Measurements from ENCODE around the gene ANAPC2.

The ANAPC2 gene

DNA sequence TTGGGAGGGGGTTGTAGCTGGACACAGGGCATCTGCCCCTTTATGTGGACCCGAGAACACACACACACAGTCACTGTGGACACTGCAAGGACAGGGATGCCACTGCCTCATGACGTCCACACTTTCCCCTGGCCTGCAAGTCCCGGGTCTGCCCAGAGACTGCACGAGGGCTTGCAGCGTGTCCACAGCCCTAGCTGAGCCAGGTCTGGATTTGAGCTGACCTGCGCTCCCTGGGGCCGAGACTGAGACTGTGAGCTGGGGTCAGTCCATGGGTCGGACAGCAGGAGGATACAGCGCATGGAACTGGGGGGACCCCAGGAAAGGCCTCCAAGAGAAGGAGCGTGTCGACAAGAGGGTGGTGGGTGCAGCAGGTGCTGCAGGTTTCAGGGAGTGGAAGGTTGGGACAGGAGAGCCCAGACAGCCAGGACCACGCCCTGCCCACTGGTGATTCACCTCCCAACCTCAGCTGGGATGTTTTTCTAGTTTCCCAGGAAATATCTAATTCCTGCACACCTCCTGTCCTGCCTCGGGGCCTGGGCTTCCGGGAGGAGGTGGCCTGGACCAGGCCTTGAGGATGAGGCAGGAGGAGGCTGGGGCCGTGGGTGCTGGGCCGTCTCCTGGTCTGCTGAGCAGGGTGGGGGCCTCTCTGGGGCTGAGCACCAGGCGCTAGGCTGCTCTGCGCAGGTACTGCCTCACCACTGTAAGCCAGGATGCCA lies 38.1 kb upstream of the ANAPC2 start:
- DNase-seq = no peak

DNA sequence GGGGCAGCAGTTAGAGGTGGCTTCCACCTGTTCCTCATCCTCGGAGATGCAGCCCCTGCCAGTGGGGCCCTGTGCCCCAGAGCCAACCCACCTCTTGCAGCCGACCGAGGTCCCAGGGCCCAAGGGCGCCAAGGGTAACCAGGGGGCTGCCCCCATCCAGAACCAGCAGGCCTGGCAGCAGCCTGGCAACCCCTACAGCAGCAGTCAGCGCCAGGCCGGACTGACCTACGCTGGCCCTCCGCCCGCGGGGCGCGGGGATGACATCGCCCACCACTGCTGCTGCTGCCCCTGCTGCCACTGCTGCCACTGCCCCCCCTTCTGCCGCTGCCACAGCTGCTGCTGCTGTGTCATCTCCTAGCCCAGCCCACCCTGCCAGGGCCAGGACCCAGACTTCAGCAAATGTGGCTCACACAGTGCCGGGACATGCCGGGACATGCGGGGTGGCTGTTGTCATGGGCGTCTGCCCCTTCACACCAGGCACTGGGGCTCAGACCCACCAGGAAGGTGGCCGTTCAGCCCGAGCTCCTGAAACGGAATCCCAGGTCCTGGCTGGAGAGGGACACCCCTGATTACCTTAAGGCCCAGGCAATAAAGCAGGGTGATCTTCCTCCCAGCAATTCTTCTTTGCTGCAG lies 37.5 kb upstream of the ANAPC2 start:
- DNase-seq = no peak

DNA sequence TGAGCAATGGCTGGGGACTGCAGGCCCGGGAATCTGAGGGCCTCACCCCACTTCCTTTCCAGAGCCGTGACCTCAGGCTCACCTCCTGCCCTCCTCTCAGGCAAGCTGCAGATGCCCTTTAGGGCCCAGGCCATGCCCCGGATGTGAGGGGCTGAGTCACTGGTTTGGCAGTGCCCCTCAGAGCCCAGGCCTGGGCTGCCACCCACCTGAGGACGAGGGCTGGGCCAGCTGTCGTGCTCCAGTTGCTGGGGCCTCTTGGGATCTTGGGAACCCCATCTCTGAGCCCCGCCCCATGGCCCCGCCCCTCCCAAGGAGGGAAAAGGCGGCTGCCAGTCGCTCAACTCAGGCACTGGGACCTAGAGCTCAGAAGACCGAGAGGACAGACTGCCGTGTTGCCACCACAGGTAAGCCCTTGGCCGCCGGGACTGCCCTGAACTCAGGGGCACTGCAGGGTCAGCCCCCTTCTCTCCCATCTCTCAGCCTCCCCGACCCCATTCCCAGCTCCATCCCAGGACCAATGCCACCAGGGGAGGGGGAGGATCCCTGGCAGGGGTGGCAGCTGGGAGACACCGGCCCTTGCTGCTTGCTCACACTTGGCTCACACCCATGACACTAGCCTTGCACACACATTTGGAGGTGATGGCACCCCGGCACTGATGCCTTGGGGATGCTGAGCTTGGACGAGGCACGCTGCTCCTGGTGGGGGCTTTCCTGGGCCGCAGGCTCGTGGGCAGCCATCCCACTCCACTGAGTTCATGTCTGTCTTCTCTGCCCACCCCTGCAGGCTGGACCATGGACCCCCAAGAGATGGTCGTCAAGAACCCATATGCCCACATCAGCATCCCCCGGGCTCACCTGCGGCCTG lies 36.7 kb upstream of the ANAPC2 start, which contains the start of gene CYSRT1:
Gene CYSRT1 (plus strand): TSS at position 345 of the 865 bp plus-strand sequence. CDS start 448 bp downstream, at position 793.
- DNase-seq = no peak

DNA sequence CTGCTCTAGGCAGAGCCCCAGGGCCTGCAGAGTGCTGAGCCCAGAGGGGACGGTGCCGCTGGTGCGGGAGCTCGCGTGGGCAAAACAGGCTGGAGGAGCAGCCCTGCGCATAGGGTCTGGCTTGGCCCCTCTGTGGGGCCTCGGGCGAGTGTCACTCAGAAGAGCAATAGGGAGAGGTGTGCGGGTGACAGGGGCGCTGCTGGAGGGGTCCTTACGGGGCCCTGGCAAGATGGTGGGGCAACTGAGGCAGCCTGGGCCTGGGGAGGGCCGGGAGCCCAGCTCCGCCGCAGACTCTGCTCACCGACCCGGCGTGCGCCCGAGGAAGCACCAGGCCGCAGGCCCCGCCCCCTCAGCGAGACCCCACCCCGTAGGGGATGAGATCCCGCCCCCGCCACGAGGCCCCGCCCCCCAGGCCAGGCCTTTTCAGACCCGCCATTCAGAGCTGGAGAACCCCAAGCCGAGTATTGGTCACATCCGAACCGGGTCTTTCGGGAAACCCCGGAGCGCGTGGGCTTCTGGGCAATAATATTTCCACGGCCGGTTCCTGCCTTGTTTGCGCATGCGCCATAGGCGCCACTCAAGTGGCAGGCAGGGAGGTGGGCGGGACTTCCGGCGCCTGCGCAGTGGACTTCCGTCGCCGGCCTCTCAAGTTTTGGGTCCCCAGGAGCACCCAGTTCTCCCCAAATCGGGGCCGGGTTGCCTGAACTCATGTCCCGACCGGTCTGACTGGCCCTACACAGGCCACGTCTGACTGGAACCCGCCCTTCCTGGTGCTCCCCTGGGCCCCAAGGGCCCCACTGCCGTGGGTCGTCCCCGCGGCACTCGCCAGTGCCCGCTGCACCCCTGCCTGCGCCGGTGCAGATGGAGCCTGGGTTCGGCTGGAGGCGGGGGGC lies 35.0 kb upstream of the ANAPC2 start:
- DNase-seq = peak; percentile 99

DNA sequence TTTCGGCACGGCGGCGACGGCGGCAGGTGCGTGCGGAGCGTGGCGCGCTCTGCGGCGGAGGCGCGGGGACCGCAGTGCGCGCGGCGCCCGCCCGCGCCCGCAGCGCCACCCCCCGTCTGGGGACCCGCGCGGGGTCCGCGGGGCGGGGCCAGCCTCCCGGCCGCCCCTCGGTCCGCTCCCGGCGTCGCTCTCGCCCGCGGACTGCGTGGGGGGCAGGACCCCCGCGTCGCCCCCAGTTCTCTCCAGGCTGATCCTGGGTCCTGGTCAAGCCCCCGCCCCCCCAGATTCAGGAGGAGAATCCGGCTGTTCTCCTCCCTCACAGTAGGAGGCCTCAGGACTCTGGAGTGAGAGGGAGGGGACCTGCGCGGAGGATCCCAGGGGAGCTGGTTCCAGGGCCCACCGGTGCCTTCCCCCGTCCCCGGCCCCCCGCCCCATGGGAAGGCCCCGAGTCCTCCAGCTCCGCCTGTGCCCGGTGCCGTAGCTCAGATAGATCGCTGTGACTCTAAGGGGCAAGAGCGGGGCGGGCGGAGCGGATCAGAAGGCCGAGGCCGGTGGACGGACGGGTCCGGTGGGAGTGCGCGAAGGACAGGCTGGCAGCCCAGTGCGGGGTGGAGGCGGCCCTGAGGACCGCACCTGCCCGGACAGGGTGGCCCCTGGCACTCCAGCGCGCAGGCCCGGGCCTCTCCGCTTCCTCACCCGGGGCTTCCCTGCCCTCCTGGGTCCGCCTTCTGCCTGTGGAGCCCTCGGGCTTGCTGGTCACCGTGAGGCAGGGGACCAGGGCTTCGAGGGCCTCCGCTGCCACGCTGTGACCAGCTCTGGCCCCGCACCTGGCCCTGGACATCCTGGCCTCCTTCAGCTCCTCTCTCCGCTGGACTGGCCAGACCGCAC lies 34.1 kb upstream of the ANAPC2 start, which contains the start of gene RNF208:
Gene RNF208 (minus strand): TSS at position 51 of the 888 bp plus-strand sequence. CDS start 1,028 bp downstream, outside the sequence.
- no peak for DNase-seq

DNA sequence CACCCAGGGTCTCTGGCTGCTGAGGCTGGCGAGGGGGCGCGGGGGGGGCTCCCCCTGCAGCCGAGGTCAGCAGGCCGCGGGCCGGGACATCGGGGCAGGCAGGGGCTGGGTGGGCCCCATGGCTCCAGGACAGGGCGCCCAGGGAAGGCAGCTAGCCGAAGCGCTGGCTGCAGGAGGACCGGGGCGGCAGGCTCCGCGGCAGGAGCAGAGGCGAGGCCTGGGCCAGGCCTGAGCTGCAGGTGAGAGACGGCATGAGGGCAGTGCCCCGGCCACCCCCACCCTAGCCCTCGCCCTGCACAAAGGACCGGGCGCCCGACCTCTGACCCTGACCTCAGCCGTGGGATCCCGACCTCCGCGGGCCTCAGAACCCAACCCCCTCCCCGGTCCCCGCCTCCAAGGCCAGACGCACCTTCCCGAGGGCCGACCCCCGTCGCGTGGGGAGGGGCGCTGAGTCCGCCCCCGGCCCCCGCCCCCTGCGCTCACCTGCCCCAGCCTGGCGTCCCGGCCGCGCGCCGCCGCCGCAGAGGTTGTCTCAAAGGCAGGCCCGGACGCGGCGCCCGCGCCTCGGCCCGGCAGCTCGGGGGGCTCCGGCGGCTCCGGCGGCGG lies 33.2 kb upstream of the ANAPC2 start:
- no peak for DNase-seq

DNA sequence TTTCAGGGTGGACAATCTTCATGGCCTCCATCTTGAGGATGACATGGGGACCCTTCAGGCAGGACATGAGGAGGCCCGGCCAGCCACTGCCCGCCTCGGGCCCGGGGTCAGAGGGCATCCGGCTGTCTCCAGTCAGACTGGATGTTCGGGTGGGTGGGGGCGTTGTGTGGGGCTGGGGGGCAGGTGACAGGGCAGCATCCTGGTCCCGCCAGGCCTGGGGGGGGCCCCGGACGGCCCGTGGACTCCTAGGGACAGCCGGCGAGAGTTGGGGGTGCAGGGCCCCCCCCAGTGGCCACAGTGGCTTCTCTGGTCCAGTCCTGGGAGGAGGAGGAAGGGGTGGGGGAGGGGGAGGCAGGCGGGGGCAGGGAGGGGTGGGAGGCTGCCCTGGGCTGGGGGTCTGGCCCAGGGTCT lies 32.7 kb upstream of the ANAPC2 start:
- DNase-seq = no peak

DNA sequence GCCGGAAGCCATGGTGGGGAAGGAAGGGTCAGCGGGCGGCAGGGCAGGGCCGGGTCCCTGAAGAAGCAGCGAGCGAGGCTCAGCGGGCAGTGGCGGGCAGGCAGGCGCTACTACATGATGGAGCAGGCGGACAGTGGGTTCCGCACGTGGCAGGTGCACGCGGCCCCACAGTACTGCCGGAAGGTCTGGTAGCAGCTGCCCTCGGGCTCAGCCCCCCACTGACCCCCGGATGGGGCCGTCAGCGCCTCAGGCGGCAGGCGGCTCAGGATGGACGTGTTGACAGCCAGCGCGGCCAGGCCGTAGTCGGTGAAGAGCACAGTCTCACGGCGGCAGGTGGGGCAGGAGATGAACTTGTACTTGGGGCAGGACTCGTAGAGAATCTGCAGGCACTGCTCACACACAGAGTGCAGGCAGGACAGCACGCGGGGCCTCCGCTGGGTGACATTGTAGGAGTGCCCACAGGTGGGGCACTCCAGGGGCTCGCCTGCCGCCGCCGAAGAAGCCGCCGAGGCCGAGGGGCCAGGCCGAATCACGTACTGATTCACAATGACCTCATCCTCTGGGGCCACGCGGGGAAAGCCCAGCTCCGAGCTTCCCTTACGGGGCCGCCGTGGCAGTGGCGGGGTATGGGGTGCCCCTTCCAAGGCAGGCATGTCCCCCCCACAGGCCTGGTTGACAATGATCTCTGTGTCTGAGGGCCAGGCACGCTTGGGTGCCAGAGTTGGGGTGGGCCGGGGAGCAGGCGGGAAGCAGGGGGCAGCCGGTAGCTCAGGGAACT lies 32.1 kb upstream of the ANAPC2 start:
- DNase-seq = no peak

DNA sequence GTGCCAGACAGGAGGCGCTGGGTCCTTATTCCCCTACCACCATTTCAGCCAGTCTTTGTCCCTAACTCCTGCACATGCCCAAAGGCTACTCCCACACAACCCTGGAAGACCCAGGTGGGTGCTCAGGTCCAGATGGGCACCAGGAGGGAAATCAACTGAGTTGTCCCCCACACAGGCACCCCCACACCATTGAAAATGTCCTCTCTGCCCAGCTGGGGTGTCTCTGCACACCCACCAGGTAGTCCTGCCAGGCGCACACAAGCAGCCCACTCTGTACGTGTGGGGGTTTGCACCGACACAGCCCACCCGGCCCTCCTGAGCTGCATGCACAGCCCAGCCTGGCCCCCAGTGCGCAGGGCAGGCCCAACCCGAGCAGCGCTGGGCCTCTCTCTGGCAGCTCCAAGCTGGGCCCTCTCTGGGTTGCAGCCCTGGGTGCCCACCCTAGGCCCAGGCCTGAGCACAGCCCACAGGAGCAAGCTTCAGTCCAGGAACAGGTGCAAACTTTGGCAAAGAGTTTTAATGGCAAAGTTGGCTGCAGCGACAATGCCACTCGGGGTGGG lies 31.5 kb upstream of the ANAPC2 start:
- no peak for DNase-seq

DNA sequence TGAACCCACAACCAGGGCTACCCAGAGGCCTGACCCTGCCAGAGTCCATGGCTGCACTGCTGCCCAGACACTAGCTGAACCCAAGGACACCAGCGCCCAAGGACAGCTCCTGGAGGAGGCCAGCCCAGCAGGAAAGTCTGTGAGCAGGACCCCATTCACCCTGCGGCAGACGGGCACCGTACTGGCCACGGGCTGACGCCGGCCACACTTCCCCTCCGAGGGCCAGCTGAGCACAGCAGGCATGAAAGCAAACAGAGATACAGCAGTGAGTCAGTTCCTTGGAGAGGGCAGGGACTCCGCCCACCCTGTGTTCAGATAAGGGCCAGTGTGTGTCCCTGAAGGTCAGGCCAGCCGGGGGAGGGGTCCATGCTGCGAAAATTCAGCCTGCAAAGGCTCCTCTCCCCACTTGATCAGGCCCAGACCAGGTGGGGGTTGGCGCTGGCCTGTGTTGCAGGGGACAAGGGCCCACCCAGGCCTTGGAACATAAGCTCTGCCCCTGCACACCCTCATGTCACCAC lies 30.5 kb upstream of the ANAPC2 start:
- no peak for DNase-seq

DNA sequence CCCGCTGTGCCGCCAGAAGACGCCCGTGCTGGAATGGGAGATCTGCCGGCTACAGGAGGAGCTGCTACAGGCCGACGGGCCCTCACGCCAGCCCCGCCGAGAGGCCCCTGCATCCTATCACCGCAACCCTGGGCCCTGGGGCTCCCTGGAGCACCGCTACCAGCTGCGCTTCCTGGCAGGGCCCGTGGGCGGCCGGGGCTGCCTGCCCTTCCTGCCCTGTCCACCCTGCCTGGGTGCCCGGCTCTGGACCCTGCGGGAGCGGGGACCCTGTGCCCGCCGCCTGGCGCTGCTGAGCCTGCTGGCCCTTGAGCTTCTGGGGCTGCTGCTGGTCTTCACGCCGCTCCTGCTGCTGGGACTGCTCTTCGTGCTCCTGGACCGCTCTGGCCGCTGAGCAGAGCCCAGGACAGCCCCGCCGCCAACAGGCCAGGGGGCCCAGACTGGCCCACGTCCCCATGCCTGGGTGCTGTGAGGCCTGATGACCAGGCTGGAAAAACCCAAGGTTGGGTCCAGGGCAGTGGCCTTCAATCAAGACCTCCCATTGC lies 29.9 kb upstream of the ANAPC2 start:
- DNase-seq = no peak

DNA sequence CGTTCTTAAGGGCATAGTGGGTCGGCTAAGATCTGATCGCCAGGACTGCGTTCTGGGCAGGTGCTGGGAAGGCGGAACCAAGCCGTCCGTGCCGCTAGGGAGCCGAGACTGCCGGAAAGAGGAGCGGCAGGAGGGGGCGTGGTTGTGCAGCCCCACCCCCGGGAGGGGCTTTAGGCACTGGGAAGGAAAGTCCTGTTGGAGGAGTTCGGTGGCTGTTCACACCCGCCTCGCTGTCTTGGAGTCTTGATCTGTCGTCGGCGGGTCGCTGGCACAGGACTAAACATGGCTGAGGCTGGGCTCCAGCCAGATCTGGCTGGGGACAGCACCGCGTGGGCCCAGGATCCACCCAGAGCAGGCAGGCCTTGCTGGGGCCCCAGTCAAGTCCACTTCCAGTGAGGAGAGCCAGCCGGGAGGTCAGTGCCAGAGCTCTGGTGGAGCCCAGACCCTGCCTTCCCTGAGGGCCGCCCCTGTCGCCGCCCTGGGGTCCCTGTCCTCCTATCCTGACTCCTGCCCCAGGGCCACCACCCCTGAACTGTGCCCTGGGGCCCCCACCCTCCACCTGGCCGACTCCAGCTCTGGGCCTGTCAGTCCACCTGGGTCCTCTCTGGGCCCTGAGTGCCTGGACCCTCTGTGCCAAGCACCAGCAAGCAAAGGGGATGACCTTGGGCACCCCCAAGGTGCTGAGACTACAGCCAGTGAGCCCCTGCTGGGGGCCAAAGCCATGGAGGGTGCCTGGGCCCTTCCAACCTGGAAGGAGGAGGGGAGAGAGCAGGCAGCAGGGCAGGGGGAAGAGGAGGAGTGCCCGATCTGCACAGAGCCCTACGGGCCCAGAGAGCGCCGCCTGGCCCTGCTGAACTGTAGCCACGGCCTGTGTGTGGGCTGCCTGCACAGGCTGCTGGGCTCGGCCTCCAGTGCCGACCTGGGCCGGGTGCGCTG lies 29.2 kb upstream of the ANAPC2 start:
- no peak for DNase-seq

DNA sequence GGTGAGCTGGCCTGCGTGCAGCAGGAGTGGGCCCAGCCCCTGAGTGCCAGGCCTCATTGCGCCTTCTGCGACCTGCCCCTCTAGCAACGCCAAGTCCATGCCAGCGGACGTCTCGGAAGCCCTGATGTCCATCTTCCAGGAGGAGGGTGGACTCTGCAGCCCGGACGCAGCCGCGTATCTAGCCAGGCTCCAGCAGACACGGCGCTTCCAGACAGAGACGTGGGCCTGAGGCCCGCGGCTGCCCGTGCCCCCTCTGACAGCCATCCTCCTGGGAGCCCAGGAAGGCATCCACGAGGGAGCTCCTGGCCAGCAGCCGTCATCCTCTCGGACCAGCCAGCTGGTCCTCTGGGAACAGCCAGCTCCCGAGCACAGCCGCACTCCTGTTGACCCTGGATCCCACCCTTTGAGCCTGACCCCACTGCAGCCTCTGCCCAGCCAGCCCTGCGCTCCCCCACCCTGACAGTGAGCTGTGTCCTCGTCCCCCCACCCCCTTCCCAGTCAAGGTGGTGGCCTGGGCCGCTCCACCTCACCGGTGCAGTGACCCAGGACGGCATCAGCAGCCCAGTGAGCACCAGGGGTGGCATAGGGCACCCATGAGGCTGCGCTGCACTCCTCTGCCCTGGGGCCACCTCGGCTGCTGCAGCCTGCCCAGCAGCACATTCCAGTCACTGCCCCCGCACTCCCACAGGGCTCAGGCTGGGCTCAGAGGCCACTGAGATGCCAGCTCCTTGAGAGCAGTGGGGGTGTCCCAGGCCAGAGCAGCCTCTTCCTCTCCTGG lies 28.0 kb upstream of the ANAPC2 start:
- no peak for DNase-seq

DNA sequence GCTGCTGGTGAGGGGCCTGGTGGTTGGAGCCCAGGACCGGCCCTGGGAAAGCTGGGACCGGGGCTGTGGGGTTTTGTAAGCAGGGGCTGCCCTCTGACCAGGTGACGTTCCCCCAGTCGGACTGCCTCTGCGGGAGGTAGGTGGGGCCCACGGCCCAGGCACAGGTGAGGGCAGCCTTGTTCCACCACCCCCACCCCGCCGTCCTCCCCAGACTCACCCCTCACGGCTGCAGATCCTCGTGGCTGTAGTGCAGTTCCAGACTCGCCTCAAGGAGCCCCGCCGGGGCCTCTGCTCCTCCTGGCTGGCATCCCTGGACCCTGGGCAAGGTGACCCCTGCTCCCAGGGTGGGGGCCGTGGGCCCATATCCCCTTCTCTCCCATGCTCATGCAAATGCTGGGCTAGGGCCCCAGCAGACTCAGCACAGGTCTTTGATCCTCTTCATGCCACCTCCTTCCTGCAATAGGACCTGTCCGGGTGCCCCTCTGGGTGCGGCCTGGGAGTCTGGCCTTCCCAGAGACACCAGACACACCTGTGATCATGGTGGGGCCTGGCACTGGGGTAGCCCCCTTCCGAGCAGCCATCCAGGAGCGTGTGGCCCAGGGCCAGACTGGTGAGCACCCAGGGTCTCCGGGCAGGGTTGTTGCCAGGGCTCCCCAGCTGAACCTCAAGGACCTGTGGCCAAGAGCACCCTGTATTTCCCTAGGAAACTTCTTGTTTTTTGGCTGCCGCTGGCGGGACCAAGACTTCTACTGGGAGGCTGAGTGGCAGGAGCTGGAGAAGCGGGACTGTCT lies 27.0 kb upstream of the ANAPC2 start:
- no peak for DNase-seq

DNA sequence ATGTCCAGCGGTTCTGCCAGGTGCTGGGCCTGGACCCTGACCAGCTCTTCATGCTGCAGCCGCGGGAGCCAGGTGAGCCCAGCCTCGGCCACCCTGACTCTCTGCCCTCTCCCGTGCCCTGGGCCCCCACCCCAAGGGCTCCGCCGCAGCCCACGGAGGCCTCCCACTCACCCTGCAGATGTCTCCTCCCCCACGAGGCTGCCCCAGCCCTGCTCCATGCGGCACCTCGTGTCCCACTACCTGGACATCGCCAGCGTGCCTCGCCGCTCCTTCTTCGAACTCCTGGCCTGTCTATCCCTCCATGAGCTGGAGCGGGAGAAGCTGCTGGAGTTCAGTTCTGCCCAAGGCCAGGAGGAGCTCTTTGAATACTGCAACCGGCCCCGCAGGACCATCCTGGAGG lies 26.3 kb upstream of the ANAPC2 start:
- DNase-seq = no peak
